H9 (cell line): ENCODE measurements around the gene PDZRN4. TPM values are rescaled to one million over a fixed set of nuclear protein-coding genes. Genes with fewer than 3 reads are reported as not detected.

ENCODE experiments used
- DNase-seq: peaks from one replicate; pipeline ENCODE4 v3.0.0-alpha.2; 2017
- H2AFZ ChIP-seq: one replicate; pipeline ENCODE4 v1.6.1; 2013; ENCODE audit warnings: mild to moderate bottlenecking, low read length, control low read depth, moderate library complexity
- H2AK5ac ChIP-seq: 2 replicates; pipeline ENCODE4 v1.6.1; 2013; ENCODE audit warnings: low read length, control low read depth, mixed read lengths; ENCODE audit not compliant: insufficient read length
- H2BK120ac ChIP-seq: one replicate; pipeline ENCODE4 v1.6.1; 2013; ENCODE audit warnings: low read depth, mild to moderate bottlenecking, low read length, control low read depth, inconsistent platforms; ENCODE audit not compliant: poor library complexity, severe bottlenecking
- H2BK12ac ChIP-seq: 2 replicates; pipeline ENCODE4 v1.6.1; 2013; ENCODE audit warnings: low read length, control low read depth, mixed read lengths, low read depth; ENCODE audit not compliant: insufficient read length
- H2BK15ac ChIP-seq: 2 replicates; pipeline ENCODE4 v1.6.1; 2013; ENCODE audit warnings: low read depth, low read length, control low read depth
- H2BK20ac ChIP-seq: one replicate; pipeline ENCODE4 v1.6.1; 2013; ENCODE audit warnings: low read depth, mild to moderate bottlenecking, low read length, control low read depth, inconsistent platforms; ENCODE audit not compliant: poor library complexity, severe bottlenecking
- H2BK5ac ChIP-seq: 2 replicates; pipeline ENCODE4 v1.6.1; 2013; ENCODE audit warnings: low read length, control low read depth, mixed read lengths; ENCODE audit not compliant: insufficient read length
- H3K14ac ChIP-seq: 2 replicates; pipeline ENCODE4 v1.6.1; 2013; ENCODE audit warnings: low read length, control low read depth; ENCODE audit not compliant: insufficient read depth
- H3K18ac ChIP-seq: 2 replicates; pipeline ENCODE4 v1.6.1; 2013; ENCODE audit warnings: low read depth, mild to moderate bottlenecking, mixed read lengths, low read length, control low read depth; ENCODE audit not compliant: insufficient read length
- H3K23ac ChIP-seq: 2 replicates; pipeline ENCODE4 v1.6.1; 2013; ENCODE audit warnings: low read length, control low read depth, mixed read lengths, low read depth; ENCODE audit not compliant: insufficient read length
- H3K23me2 ChIP-seq: 2 replicates; pipeline ENCODE4 v1.6.1; 2013; ENCODE audit warnings: low read depth, mild to moderate bottlenecking, mixed read lengths, low read length, control low read depth; ENCODE audit not compliant: insufficient read length, poor library complexity, severe bottlenecking
- H3K27ac ChIP-seq: 2 replicates; pipeline ENCODE4 v1.5.1; 2013; ENCODE audit warnings: low read length, control low read depth, mixed read lengths, low read depth; ENCODE audit not compliant: insufficient read length
- H3K27me3 ChIP-seq: 2 replicates; pipeline ENCODE4 v1.6.1; 2013; ENCODE audit warnings: low read length, control low read depth, inconsistent platforms; ENCODE audit not compliant: insufficient read depth
- H3K4ac ChIP-seq: 2 replicates; pipeline ENCODE4 v1.6.1; 2013; ENCODE audit warnings: low read depth, mild to moderate bottlenecking, control low read depth, inconsistent platforms, low read length, moderate library complexity
- H3K4me1 ChIP-seq: 2 replicates; pipeline ENCODE4 v1.6.1; 2013; ENCODE audit warnings: low read length, control low read depth, inconsistent platforms; ENCODE audit not compliant: insufficient read depth
- H3K4me2 ChIP-seq: 2 replicates; pipeline ENCODE4 v1.6.1; 2013; ENCODE audit warnings: low read length, control low read depth, mixed read lengths; ENCODE audit not compliant: insufficient read length, insufficient read depth
- H3K56ac ChIP-seq: 2 replicates; pipeline ENCODE4 v1.6.1; 2013; ENCODE audit warnings: low read depth, mild to moderate bottlenecking, mixed read lengths, low read length, control low read depth; ENCODE audit not compliant: insufficient read length
- H3K79me1 ChIP-seq: 2 replicates; pipeline ENCODE4 v1.6.1; 2013; ENCODE audit warnings: low read depth, mild to moderate bottlenecking, moderate library complexity, low read length, control low read depth, inconsistent platforms; ENCODE audit not compliant: insufficient read depth, poor library complexity, severe bottlenecking
- H3K79me2 ChIP-seq: 2 replicates; pipeline ENCODE4 v1.6.1; 2013; ENCODE audit warnings: low read length, control low read depth, inconsistent platforms; ENCODE audit not compliant: insufficient read depth
- H3K9ac ChIP-seq: 2 replicates; pipeline ENCODE4 v1.6.1; 2013; ENCODE audit warnings: low read length, control low read depth, mixed read lengths; ENCODE audit not compliant: insufficient read length; ENCODE audit errors: extremely low read depth
- H3K9me3 ChIP-seq: one replicate; pipeline ENCODE4 v1.6.1; 2013; ENCODE audit warnings: low read depth, low read length, inconsistent platforms; ENCODE audit not compliant: control insufficient read depth
- H3T11ph ChIP-seq: one replicate; pipeline ENCODE4 v1.6.1; 2013; ENCODE audit warnings: mild to moderate bottlenecking, low read length, control low read depth, inconsistent platforms
- H4K20me1 ChIP-seq: one replicate; pipeline ENCODE4 v1.6.1; 2013; ENCODE audit not compliant: control insufficient read depth, insufficient read length, insufficient read depth
- H4K5ac ChIP-seq: 2 replicates; pipeline ENCODE4 v1.6.1; 2013; ENCODE audit warnings: low read depth, mild to moderate bottlenecking, mixed read lengths, low read length, control low read depth; ENCODE audit not compliant: insufficient read length
- H4K8ac ChIP-seq: replicated peaks from 2 replicates; pipeline ENCODE4 v1.6.1; 2013; ENCODE audit warnings: low read length, control low read depth, mixed read lengths, low read depth; ENCODE audit not compliant: insufficient read length
- H4K91ac ChIP-seq: 2 replicates; pipeline ENCODE4 v1.6.1; 2013; ENCODE audit warnings: low read depth, mild to moderate bottlenecking, moderate library complexity, mixed read lengths, low read length, control low read depth; ENCODE audit not compliant: insufficient read length
- H3K27ac Mint-ChIP-seq, 3 experiments: 2 replicates in 2 of 3; 3 replicates in 1 of 3; pipeline ENCODE4 v1.8.0; 2020 to 2021; ENCODE audit warnings: mixed read lengths in 3 of 3, mild to moderate bottlenecking in 1 of 3, moderate library complexity in 1 of 3
- H3K27me3 Mint-ChIP-seq: 2 replicates; pipeline ENCODE4 v1.8.0; 2021; ENCODE audit warnings: low read depth, mild to moderate bottlenecking, moderate library complexity, mixed read lengths
- H3K36me3 Mint-ChIP-seq, 3 experiments: 2 replicates in 2 of 3; 3 replicates in 1 of 3; pipeline ENCODE4 v1.8.0; 2020 to 2021; ENCODE audit warnings: low read depth in 3 of 3, mixed read lengths in 3 of 3; ENCODE audit not compliant: insufficient read depth in 1 of 3
- H3K4me1 Mint-ChIP-seq, 2 experiments: 2 replicates each; pipeline ENCODE4 v1.8.0; 2020; ENCODE audit warnings: mixed read lengths in 2 of 2
- H3K4me3 Mint-ChIP-seq, 2 experiments: 2 replicates in 1 of 2; 3 replicates in 1 of 2; pipeline ENCODE4 v1.8.0; 2020 to 2021; ENCODE audit warnings: mild to moderate bottlenecking in 2 of 2, mixed read lengths in 2 of 2, moderate library complexity in 1 of 2
- H3K9me3 Mint-ChIP-seq, 2 experiments: 2 replicates in 1 of 2; 3 replicates in 1 of 2; pipeline ENCODE4 v1.8.0; 2020; ENCODE audit warnings: mild to moderate bottlenecking in 2 of 2, mixed read lengths in 2 of 2, moderate library complexity in 1 of 2
- CTCF ChIP-seq: fragments of 200-600 bp; sonication (generic); conservative IDR thresholded peaks from 3 replicates; pipeline ENCODE4 v1.8.0; 2021; ENCODE audit warnings: antibody characterized with exemption, mild to moderate bottlenecking
- WGBS: extraction: QIAGEN DNeasy Blood & Tissue Kit; methylation state at CpG from one replicate; pipeline ENCODE4 v1.1.7; 2013; ENCODE audit warnings: missing lambda C conversion rate, low lambda C conversion rate, mixed read lengths; ENCODE audit not compliant: insufficient read length; ENCODE audit errors: extremely low coverage; 5-methylcytosine and 5-hydroxymethylcytosine counted together
- total RNA-seq: library from RNA; stranded (reverse); gene quantifications from 2 replicates; pipeline ENCODE4 v1.2.1, GENCODE V29; 2021

PDZRN4 gene
- total RNA-seq, 1 experiment from 2014 or later, result not detected

GRCh38 chr12:41468341-41468740 lies 280.2 kb downstream of the PDZRN4 start:
- Mint-ChIP-seq H3K27ac (no peak overlapping the region; a peak in 2 of 7 replicates), H3K36me3 (no peaks in the 10 kb centered on the region), H3K27me3 (no peaks in the 10 kb centered on the region), H3K4me3 (no peak overlapping the region), H3K4me1 (peaks cover 32 to 40% of the 10 kb centered on the region in 2 experiments), H3K9me3 (no peaks in the 10 kb centered on the region)
- H3K9me3 ChIP-seq, result no peaks in the 10 kb centered on the region
- no peak overlapping the region for H3K27ac ChIP-seq
- H3K14ac ChIP-seq, result no peak overlapping the region
- H3K56ac ChIP-seq, result no peak overlapping the region
- H2BK120ac ChIP-seq, result no peak overlapping the region
- H4K20me1 ChIP-seq, result no peaks in the 10 kb centered on the region
- 100% methylated on average over 2 of the region's 3 CpGs for WGBS
- no peak for TF ChIP-seq CTCF
- no peak overlapping the region for H2BK5ac ChIP-seq
- no peak overlapping the region for H3K18ac ChIP-seq
- H2BK20ac ChIP-seq, result no peak overlapping the region
- no peak overlapping the region for H2AK5ac ChIP-seq
- no peak for DNase-seq
- no peaks in the 10 kb centered on the region for H3K79me1 ChIP-seq
- no peaks in the 10 kb centered on the region for H3K27me3 ChIP-seq
- H2BK12ac ChIP-seq, result no peak overlapping the region
- H3K23me2 ChIP-seq, result no peaks in the 10 kb centered on the region
- no peak overlapping the region for H3T11ph ChIP-seq
- no peak overlapping the region for H2AFZ ChIP-seq
- H3K23ac ChIP-seq, result no peak overlapping the region
- no peak overlapping the region for H4K8ac ChIP-seq
- H3K79me2 ChIP-seq, result no peaks in the 10 kb centered on the region
- no peak overlapping the region for H3K4ac ChIP-seq
- no peak overlapping the region for H2BK15ac ChIP-seq
- H3K9ac ChIP-seq, result no peak overlapping the region
- H4K91ac ChIP-seq, result no peak overlapping the region
- H3K4me1 ChIP-seq, result peaks cover 6% of the 10 kb centered on the region; the same call in 1 of the 2 replicates
- no peak overlapping the region for H4K5ac ChIP-seq
- H3K4me2 ChIP-seq, result no peak overlapping the region
